GM12878 (cell line): ENCODE data around the gene PARP11. TPM values are rescaled to one million over a fixed set of nuclear protein-coding genes. Genes with fewer than 3 reads are reported as not detected.

Experiments
- CREM ChIP-seq: IDR thresholded peaks from 2 replicates; pipeline ENCODE4 v1.6.1; 2014; ENCODE audit warnings: antibody characterized with exemption, low read depth
- CUX1 ChIP-seq: IDR thresholded peaks from 2 replicates; pipeline ENCODE4 v1.6.1; 2012; ENCODE audit warnings: improper control_type of control experiment, low read depth, low read length; ENCODE audit not compliant: insufficient replicate concordance
- E2F4 ChIP-seq: IDR thresholded peaks from 2 replicates; pipeline ENCODE4 v1.6.1; 2012; ENCODE audit warnings: low read depth, low read length, improper control_type of control experiment
- IRF4 ChIP-seq: IDR thresholded peaks from 2 replicates; pipeline ENCODE4 v1.6.1; 2011; ENCODE audit warnings: low read depth, low read length
- JUND ChIP-seq: IDR thresholded peaks from 2 replicates; pipeline ENCODE4 v1.6.1; 2012; ENCODE audit warnings: low read depth, mild to moderate bottlenecking, low read length, improper control_type of control experiment, moderate library complexity
- KAT2A ChIP-seq: conservative IDR thresholded peaks from 2 replicates; pipeline ENCODE4 v1.6.1; 2011; ENCODE audit warnings: low read depth, low read length; ENCODE audit not compliant: control insufficient read depth
- NKRF ChIP-seq: fragments of 450-650 bp; conservative IDR thresholded peaks from 2 replicates; pipeline ENCODE4 v1.6.1; 2017; ENCODE audit warnings: mild to moderate bottlenecking, moderate library complexity
- PKNOX1 ChIP-seq: fragments of 450-650 bp; IDR thresholded peaks from 2 replicates; pipeline ENCODE4 v1.6.1; 2016; ENCODE audit warnings: mild to moderate bottlenecking
- POU2F2 ChIP-seq: IDR thresholded peaks from 3 replicates; pipeline ENCODE4 v1.6.1; 2011; ENCODE audit warnings: low read depth, mild to moderate bottlenecking, low read length, borderline replicate concordance
- PRDM15 ChIP-seq: fragments of 450-650 bp; formaldehyde crosslinking; IDR thresholded peaks from 2 replicates; pipeline ENCODE4 v1.4.0; 2020; ENCODE audit warnings: mild to moderate bottlenecking, moderate library complexity
- SIN3A ChIP-seq: IDR thresholded peaks from 2 replicates; pipeline ENCODE4 v1.6.1; 2012; ENCODE audit warnings: low read depth, low read length, improper control_type of control experiment
- USF2 ChIP-seq: IDR thresholded peaks from 2 replicates; pipeline ENCODE4 v1.6.1; 2011; ENCODE audit warnings: low read depth, low read length, improper control_type of control experiment, borderline replicate concordance
- ZNF274 ChIP-seq: IDR thresholded peaks from one replicate; pipeline ENCODE4 v1.8.0; 2011; ENCODE audit not compliant: insufficient read length, insufficient read depth
- polyA plus RNA-seq, 11 experiments: library from polyadenylated mRNA; depleted of rRNA in 4 of 11; unstranded in 6 of 11; stranded (reverse) in 5 of 11; fragments of >200 nt; fragmentation: Nextera tagmentation in 4 of 11; fragmentation: Illumina TruSeq in 1 of 11; extraction: Ambion mirVana in 4 of 11; extraction: Trizol in 1 of 11; gene quantifications; 1 replicate in 1 of 11; 2 replicates in 10 of 11; pipeline versions ENCODE4 v1.2.1 to v1.2.3, GENCODE V29; 2011 to 2016; ENCODE audit warnings: inconsistent platforms in 2 of 11, missing spikeins in 2 of 11, low read depth in 1 of 11
- total RNA-seq, 4 experiments: library from RNA; depleted of rRNA in 3 of 4; stranded (reverse); fragments of >200 nt in 3 of 4; fragmentation: Illumina TruSeq in 1 of 4; extraction: Trizol in 1 of 4; gene quantifications; 2 replicates each; pipeline versions ENCODE4 v1.2.1 to v1.2.3, GENCODE V29; 2013 to 2021

The PARP11 gene
- total and polyA plus RNA-seq, 10 of the 15 experiments (the other 5 are each of a cell fraction or from before 2014, with no cell fraction given) = 3.0 to 14.1 (median 6.3) TPM

- no peak; the same call in 1 of the 2 replicates for TF ChIP-seq NKRF
- TF ChIP-seq IRF4 = no peak
- TF ChIP-seq SIN3A = no peak
- no peak for TF ChIP-seq ZNF274
- no peak for TF ChIP-seq E2F4
- no peak for TF ChIP-seq KAT2A
- peak; percentile 66 for TF ChIP-seq PKNOX1
- no peak for TF ChIP-seq JUND
- no peak for TF ChIP-seq USF2
- no peak for TF ChIP-seq CUX1
- no peak for TF ChIP-seq CREM
- TF ChIP-seq POU2F2 = no peak
- TF ChIP-seq PRDM15 = no peak
Observed at GRCh38 chr12:3872800-3873636, at the start of gene PARP11 (continued).
